A375 (cell line): ENCODE results near the gene PHIP. TPM values are rescaled to one million over a fixed set of nuclear protein-coding genes. Genes with fewer than 3 reads are reported as not detected.

Experiments used
- total RNA-seq: library from RNA; depleted of rRNA; stranded (reverse); fragments of >200 nt; shearing (Covaris generic); gene quantifications from 2 replicates; pipeline ENCODE4 v1.2.3, GENCODE V29; 2014; rRNA removed

Gene PHIP
- 15.3 and 16.7 TPM in 2 replicates for total RNA-seq

GRCh38 chr6:79078075-79078969 lies at the start of gene PHIP:
Gene PHIP, minus strand, starts transcription at chr6:79078254. Its CDS starts 186 bp downstream, at chr6:79078068.

Other genes with a start within 250 kb of the PHIP start
- gene IRAK1BP1, start 210.7 kb downstream of the PHIP start, total RNA-seq: 2.3 and 3.2 TPM in 2 replicates
- gene HMGN3, start 156.4 kb upstream of the PHIP start, total RNA-seq: 44.8 and 58.0 TPM in 2 replicates